Fibroblast of pulmonary artery (primary cell): Measurements from ENCODE around the gene ARMH1.

Source experiments
- DNase-seq: peaks from one replicate; pipeline ENCODE4 v3.0.0-alpha.2; 2010; ENCODE audit warnings: low read depth
- H3K4me3 ChIP-seq: replicated peaks from 2 replicates; pipeline ENCODE4 v1.5.1; 2011; ENCODE audit warnings: low read depth, mild to moderate bottlenecking, control low read depth, low read length, moderate library complexity
- TF ChIP-seq, protein P1 (sequence below): IDR thresholded peaks from 2 replicates; pipeline ENCODE4 v1.5.1; 2011; ENCODE audit warnings: mild to moderate bottlenecking, control low read depth, low read length, inconsistent platforms; ENCODE audit errors: missing control alignments

Gene ARMH1

DNA sequence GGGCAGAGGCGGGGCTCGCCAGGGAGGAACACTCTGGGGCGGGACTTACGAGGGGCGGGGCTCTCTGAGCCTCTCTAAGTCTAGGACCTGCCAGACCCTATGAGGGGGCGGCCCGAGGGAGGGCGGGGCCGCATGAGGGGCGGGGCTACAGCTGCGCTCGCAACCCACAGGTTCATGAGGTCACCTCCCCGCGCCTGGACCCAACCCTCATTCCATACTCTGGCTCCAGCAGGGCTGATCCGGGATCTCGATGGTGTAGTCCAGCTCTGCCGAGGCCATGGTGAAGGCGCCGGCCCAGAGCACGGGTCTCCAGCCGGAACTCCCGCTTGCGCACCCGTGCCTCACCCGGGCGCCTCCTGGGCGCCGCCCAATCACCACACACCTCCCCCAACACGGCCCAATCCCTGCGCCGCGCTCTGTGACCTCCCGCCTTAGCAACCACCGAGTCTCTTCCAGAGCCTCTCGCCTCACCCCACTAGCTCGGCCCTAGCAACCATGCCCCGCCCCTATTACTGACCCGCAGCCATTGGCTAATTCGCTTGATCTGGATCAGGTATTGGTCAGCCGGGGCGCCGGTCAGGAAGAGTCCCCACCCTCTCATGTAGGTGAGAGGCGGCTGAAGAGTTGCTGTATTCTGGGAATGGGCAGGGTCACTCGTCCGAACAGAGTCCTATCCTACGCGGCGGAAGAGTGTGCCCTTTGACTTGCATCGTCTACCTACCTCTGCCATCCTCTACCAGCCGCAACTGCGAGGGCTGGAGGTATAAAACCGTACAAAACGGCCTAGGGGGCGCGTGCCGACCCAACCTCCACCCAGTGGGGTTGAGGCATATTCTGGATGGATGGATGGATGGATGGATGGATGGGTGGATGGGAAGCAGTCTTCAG, at the start of gene ARMH1, which contains the start of gene TMEM53:
ARMH1 (plus strand) TSS at position 602 of the 888 bp plus-strand sequence. CDS start 14,984 bp downstream, outside the sequence.
TMEM53 (minus strand) TSS at position 369 of the 888 bp plus-strand sequence; CDS start at position 279, 90 bp downstream.
- peak within 1 kb of the TSS; percentile 79 for H3K4me3 ChIP-seq
- peak; percentile 99 for DNase-seq
- TF ChIP-seq, protein P1, sequence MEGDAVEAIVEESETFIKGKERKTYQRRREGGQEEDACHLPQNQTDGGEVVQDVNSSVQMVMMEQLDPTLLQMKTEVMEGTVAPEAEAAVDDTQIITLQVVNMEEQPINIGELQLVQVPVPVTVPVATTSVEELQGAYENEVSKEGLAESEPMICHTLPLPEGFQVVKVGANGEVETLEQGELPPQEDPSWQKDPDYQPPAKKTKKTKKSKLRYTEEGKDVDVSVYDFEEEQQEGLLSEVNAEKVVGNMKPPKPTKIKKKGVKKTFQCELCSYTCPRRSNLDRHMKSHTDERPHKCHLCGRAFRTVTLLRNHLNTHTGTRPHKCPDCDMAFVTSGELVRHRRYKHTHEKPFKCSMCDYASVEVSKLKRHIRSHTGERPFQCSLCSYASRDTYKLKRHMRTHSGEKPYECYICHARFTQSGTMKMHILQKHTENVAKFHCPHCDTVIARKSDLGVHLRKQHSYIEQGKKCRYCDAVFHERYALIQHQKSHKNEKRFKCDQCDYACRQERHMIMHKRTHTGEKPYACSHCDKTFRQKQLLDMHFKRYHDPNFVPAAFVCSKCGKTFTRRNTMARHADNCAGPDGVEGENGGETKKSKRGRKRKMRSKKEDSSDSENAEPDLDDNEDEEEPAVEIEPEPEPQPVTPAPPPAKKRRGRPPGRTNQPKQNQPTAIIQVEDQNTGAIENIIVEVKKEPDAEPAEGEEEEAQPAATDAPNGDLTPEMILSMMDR: no peak

DNA sequence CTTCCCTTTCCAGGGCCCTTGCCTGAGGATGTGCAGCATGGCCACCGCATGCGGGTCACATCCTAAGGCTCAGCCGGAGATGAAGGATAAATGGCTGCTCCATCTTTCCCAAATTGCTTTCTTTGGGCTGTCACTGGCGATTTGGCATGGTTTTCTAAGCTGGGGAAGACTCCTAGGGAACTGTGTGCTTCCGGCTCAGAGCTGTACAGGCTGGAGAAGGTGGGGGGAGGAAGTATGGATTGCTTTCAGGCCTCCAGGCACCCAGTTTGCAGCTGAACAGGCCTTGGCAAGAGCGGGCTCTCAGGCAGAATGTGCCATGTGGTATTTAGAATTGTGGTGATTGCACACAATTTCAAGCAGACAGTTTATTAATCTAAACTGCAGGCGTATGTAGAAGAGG, 49.2 kb upstream of the ARMH1 start:
- TF ChIP-seq, protein P1: no peak
- H3K4me3 ChIP-seq: no peak overlapping the region
- DNase-seq: no peak

DNA sequence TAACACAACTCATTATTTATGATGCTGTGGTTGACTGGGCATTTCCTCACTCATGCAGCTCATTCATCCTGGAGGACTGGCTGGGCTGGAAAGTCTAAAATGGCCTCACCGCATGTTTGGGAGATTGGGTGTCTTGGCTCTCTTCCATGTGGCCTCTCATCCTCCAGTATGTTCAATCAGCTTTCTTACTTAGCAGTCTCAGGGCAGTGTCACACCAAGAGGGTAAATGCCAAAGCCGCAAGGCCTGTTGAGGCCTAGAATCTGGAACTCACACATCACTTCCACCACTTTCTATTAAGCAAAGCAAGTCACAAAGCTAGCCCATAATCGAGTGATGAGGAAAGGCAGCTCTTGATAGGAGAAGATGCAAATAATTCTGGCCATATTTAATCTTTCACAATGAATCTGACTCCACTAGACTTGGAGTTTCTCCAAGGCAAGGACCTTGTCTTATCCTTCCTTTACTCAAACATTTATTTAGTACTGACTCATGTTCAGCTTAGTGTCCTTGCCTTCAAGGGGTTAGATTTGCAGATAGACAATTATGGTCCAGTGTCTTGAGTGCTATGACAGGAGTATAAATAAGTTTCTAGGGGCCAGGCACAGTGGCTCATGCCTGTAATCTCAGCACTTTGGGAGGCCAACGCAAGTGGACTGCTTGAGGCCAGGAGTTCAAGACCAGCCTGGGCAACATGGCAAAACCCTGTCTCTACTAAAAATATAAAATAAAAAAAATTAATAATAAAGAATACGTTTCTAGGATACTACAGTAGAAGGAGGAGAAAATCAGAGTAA, 45.4 kb upstream of the ARMH1 start:
- TF ChIP-seq, protein P1: no peak
- peak; percentile 76 for DNase-seq
- no peak overlapping the region for H3K4me3 ChIP-seq

DNA sequence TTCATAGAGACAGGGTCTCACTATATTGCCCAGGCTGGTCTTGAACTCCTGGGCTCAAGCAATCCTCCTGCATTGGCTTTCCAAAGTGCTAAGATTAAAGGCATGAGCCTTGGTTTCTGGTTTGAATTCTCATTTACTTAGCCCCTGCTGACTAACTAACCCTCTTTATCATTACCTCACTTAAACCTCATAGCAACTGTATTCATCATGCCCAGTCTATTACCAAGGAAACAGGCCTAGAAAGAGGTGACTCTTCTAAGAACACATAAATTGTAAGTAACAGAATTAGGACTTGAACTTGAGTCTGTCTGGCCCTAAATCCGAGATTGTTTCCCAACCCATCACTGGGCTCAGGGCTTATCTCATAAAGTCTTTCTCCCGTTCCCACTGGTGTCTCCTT, 44.4 kb upstream of the ARMH1 start:
- no peak overlapping the region for H3K4me3 ChIP-seq
- DNase-seq: no peak
- TF ChIP-seq, protein P1: no peak

GRCh38 chr1:44631333-44631646, 43.2 kb upstream of the ARMH1 start:
- no peak for DNase-seq
- TF ChIP-seq, protein P1: no peak
- peak overlapping the region; percentile 63 for H3K4me3 ChIP-seq

DNA sequence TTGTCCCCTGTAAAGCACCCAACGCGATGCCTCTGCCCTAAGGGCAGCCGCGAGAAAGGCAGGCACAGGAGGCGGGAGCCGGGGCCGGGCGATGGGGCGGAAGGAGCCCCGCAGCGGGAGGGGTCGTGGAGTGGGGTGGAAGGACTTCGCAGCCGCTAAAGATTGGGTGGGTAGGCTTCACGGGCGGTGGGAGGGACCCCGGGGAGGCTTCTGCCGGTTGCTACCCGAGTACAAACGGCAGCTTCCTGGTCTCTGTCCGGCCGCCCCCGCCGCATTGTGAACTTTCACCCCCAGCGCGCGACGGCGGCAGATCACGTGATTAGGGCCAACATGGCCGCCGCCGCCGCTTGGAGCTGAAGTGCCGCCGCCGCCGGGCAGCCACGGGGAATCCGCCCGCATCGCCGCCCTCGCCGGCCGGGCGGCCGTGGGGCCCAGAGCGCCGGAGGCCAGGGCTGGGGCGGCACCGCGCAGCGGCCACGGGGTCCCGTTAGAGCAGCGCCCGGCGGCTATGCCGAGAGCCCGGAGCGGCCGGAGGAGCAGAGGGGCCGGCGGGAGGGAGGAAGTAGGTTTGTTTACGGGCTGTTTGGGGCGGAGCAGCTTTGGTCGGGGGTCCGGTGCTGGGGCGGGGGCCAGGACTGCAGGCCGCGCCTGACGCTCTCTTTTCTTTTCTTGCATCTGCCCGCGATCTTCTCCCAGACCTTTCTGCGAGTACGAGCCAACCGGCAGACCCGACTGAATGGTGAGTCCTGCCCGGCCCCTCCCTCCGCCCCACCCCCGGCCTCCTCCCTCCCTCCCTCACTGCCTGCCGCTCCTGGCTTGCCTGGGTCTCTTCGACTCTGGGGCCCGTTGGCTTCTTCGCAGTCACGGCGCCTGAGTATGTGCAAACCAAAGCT, 42.6 kb upstream of the ARMH1 start:
- peak overlapping the region; percentile 63 for H3K4me3 ChIP-seq
- TF ChIP-seq, protein P1: no peak
- peak; percentile 88 for DNase-seq
